H9 (cell line): ENCODE measurements around the gene RPL11. TPM values are rescaled to one million over a fixed set of nuclear protein-coding genes. Genes with fewer than 3 reads are reported as not detected.

Source experiments
- DNase-seq: peaks from one replicate; pipeline ENCODE4 v3.0.0-alpha.2; 2017
- H2AFZ ChIP-seq: one replicate; pipeline ENCODE4 v1.6.1; 2013; ENCODE audit warnings: mild to moderate bottlenecking, low read length, control low read depth, moderate library complexity
- H2AK5ac ChIP-seq: 2 replicates; pipeline ENCODE4 v1.6.1; 2013; ENCODE audit warnings: low read length, control low read depth, mixed read lengths; ENCODE audit not compliant: insufficient read length
- H2BK120ac ChIP-seq: one replicate; pipeline ENCODE4 v1.6.1; 2013; ENCODE audit warnings: low read depth, mild to moderate bottlenecking, low read length, control low read depth, inconsistent platforms; ENCODE audit not compliant: poor library complexity, severe bottlenecking
- H2BK12ac ChIP-seq: 2 replicates; pipeline ENCODE4 v1.6.1; 2013; ENCODE audit warnings: low read length, control low read depth, mixed read lengths, low read depth; ENCODE audit not compliant: insufficient read length
- H2BK15ac ChIP-seq: 2 replicates; pipeline ENCODE4 v1.6.1; 2013; ENCODE audit warnings: low read depth, low read length, control low read depth
- H2BK20ac ChIP-seq: one replicate; pipeline ENCODE4 v1.6.1; 2013; ENCODE audit warnings: low read depth, mild to moderate bottlenecking, low read length, control low read depth, inconsistent platforms; ENCODE audit not compliant: poor library complexity, severe bottlenecking
- H2BK5ac ChIP-seq: 2 replicates; pipeline ENCODE4 v1.6.1; 2013; ENCODE audit warnings: low read length, control low read depth, mixed read lengths; ENCODE audit not compliant: insufficient read length
- H3K14ac ChIP-seq: 2 replicates; pipeline ENCODE4 v1.6.1; 2013; ENCODE audit warnings: low read length, control low read depth; ENCODE audit not compliant: insufficient read depth
- H3K18ac ChIP-seq: 2 replicates; pipeline ENCODE4 v1.6.1; 2013; ENCODE audit warnings: low read depth, mild to moderate bottlenecking, mixed read lengths, low read length, control low read depth; ENCODE audit not compliant: insufficient read length
- H3K23ac ChIP-seq: 2 replicates; pipeline ENCODE4 v1.6.1; 2013; ENCODE audit warnings: low read length, control low read depth, mixed read lengths, low read depth; ENCODE audit not compliant: insufficient read length
- H3K23me2 ChIP-seq: 2 replicates; pipeline ENCODE4 v1.6.1; 2013; ENCODE audit warnings: low read depth, mild to moderate bottlenecking, mixed read lengths, low read length, control low read depth; ENCODE audit not compliant: insufficient read length, poor library complexity, severe bottlenecking
- H3K27ac ChIP-seq: 2 replicates; pipeline ENCODE4 v1.5.1; 2013; ENCODE audit warnings: low read length, control low read depth, mixed read lengths, low read depth; ENCODE audit not compliant: insufficient read length
- H3K27me3 ChIP-seq: 2 replicates; pipeline ENCODE4 v1.6.1; 2013; ENCODE audit warnings: low read length, control low read depth, inconsistent platforms; ENCODE audit not compliant: insufficient read depth
- H3K4ac ChIP-seq: 2 replicates; pipeline ENCODE4 v1.6.1; 2013; ENCODE audit warnings: low read depth, mild to moderate bottlenecking, control low read depth, inconsistent platforms, low read length, moderate library complexity
- H3K4me1 ChIP-seq: 2 replicates; pipeline ENCODE4 v1.6.1; 2013; ENCODE audit warnings: low read length, control low read depth, inconsistent platforms; ENCODE audit not compliant: insufficient read depth
- H3K4me2 ChIP-seq: 2 replicates; pipeline ENCODE4 v1.6.1; 2013; ENCODE audit warnings: low read length, control low read depth, mixed read lengths; ENCODE audit not compliant: insufficient read length, insufficient read depth
- H3K56ac ChIP-seq: 2 replicates; pipeline ENCODE4 v1.6.1; 2013; ENCODE audit warnings: low read depth, mild to moderate bottlenecking, mixed read lengths, low read length, control low read depth; ENCODE audit not compliant: insufficient read length
- H3K79me1 ChIP-seq: 2 replicates; pipeline ENCODE4 v1.6.1; 2013; ENCODE audit warnings: low read depth, mild to moderate bottlenecking, moderate library complexity, low read length, control low read depth, inconsistent platforms; ENCODE audit not compliant: insufficient read depth, poor library complexity, severe bottlenecking
- H3K79me2 ChIP-seq: 2 replicates; pipeline ENCODE4 v1.6.1; 2013; ENCODE audit warnings: low read length, control low read depth, inconsistent platforms; ENCODE audit not compliant: insufficient read depth
- H3K9ac ChIP-seq: 2 replicates; pipeline ENCODE4 v1.6.1; 2013; ENCODE audit warnings: low read length, control low read depth, mixed read lengths; ENCODE audit not compliant: insufficient read length; ENCODE audit errors: extremely low read depth
- H3K9me3 ChIP-seq: one replicate; pipeline ENCODE4 v1.6.1; 2013; ENCODE audit warnings: low read depth, low read length, inconsistent platforms; ENCODE audit not compliant: control insufficient read depth
- H3T11ph ChIP-seq: one replicate; pipeline ENCODE4 v1.6.1; 2013; ENCODE audit warnings: mild to moderate bottlenecking, low read length, control low read depth, inconsistent platforms
- H4K20me1 ChIP-seq: one replicate; pipeline ENCODE4 v1.6.1; 2013; ENCODE audit not compliant: control insufficient read depth, insufficient read length, insufficient read depth
- H4K5ac ChIP-seq: 2 replicates; pipeline ENCODE4 v1.6.1; 2013; ENCODE audit warnings: low read depth, mild to moderate bottlenecking, mixed read lengths, low read length, control low read depth; ENCODE audit not compliant: insufficient read length
- H4K8ac ChIP-seq: replicated peaks from 2 replicates; pipeline ENCODE4 v1.6.1; 2013; ENCODE audit warnings: low read length, control low read depth, mixed read lengths, low read depth; ENCODE audit not compliant: insufficient read length
- H4K91ac ChIP-seq: 2 replicates; pipeline ENCODE4 v1.6.1; 2013; ENCODE audit warnings: low read depth, mild to moderate bottlenecking, moderate library complexity, mixed read lengths, low read length, control low read depth; ENCODE audit not compliant: insufficient read length
- H3K27ac Mint-ChIP-seq, 3 experiments: 2 replicates in 2 of 3; 3 replicates in 1 of 3; pipeline ENCODE4 v1.8.0; 2020 to 2021; ENCODE audit warnings: mixed read lengths in 3 of 3, mild to moderate bottlenecking in 1 of 3, moderate library complexity in 1 of 3
- H3K27me3 Mint-ChIP-seq: 2 replicates; pipeline ENCODE4 v1.8.0; 2021; ENCODE audit warnings: low read depth, mild to moderate bottlenecking, moderate library complexity, mixed read lengths
- H3K36me3 Mint-ChIP-seq, 3 experiments: 2 replicates in 2 of 3; 3 replicates in 1 of 3; pipeline ENCODE4 v1.8.0; 2020 to 2021; ENCODE audit warnings: low read depth in 3 of 3, mixed read lengths in 3 of 3; ENCODE audit not compliant: insufficient read depth in 1 of 3
- H3K4me1 Mint-ChIP-seq, 2 experiments: 2 replicates each; pipeline ENCODE4 v1.8.0; 2020; ENCODE audit warnings: mixed read lengths in 2 of 2
- H3K4me3 Mint-ChIP-seq, 2 experiments: 2 replicates in 1 of 2; 3 replicates in 1 of 2; pipeline ENCODE4 v1.8.0; 2020 to 2021; ENCODE audit warnings: mild to moderate bottlenecking in 2 of 2, mixed read lengths in 2 of 2, moderate library complexity in 1 of 2
- H3K9me3 Mint-ChIP-seq, 2 experiments: 2 replicates in 1 of 2; 3 replicates in 1 of 2; pipeline ENCODE4 v1.8.0; 2020; ENCODE audit warnings: mild to moderate bottlenecking in 2 of 2, mixed read lengths in 2 of 2, moderate library complexity in 1 of 2
- WGBS: extraction: QIAGEN DNeasy Blood & Tissue Kit; methylation state at CpG from one replicate; pipeline ENCODE4 v1.1.7; 2013; ENCODE audit warnings: missing lambda C conversion rate, low lambda C conversion rate, mixed read lengths; ENCODE audit not compliant: insufficient read length; ENCODE audit errors: extremely low coverage; 5-methylcytosine and 5-hydroxymethylcytosine counted together
- total RNA-seq: library from RNA; stranded (reverse); gene quantifications from 2 replicates; pipeline ENCODE4 v1.2.1, GENCODE V29; 2021
- TF ChIP-seq, protein P1 (sequence below): fragments of 200-600 bp; sonication (generic); conservative IDR thresholded peaks from 3 replicates; pipeline ENCODE4 v1.8.0; 2021; ENCODE audit warnings: antibody characterized with exemption, mild to moderate bottlenecking

Gene RPL11
- total RNA-seq, 1 experiment from 2014 or later = 1,618 TPM

DNA sequence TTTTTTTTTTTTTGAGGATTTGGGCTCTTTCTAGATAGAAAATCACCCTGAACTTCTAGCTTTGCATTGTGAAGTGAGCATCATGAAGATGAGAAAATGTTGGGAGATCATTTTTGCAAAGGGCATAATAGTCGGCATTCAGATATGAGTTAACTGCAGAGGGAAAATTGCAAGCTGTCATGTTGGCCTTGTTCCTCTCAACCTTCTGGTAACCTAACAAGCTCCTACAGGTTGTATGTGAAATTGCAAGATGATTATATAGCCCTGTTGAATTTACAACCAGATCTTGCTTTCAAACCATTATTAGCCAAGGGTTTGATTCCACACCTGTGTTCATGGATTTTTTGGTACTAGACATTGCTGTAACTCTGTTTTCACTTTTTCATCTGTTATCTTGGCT is 53.9 kb downstream of the RPL11 start:
- H4K20me1 ChIP-seq = no peaks in the 10 kb centered on the region
- H4K8ac ChIP-seq = no peak overlapping the region
- H3K23me2 ChIP-seq = peaks cover 13% of the 10 kb centered on the region
- no peaks in the 10 kb centered on the region for H3K79me1 ChIP-seq
- H2BK20ac ChIP-seq = no peak overlapping the region
- DNase-seq = no peak
- peaks cover 21% of the 10 kb centered on the region for H3K79me2 ChIP-seq
- no peak overlapping the region for H3K18ac ChIP-seq
- H3K9me3 ChIP-seq = no peaks in the 10 kb centered on the region
- peaks cover 18 to 19% of the 10 kb centered on the region in 2 experiments for H3K4me1 Mint-ChIP-seq
- H3K4me1 ChIP-seq = no peaks in the 10 kb centered on the region
- H3K4ac ChIP-seq = no peak overlapping the region
- H3K14ac ChIP-seq = no peak overlapping the region
- H2AK5ac ChIP-seq = no peak overlapping the region
- TF ChIP-seq, protein P1, sequence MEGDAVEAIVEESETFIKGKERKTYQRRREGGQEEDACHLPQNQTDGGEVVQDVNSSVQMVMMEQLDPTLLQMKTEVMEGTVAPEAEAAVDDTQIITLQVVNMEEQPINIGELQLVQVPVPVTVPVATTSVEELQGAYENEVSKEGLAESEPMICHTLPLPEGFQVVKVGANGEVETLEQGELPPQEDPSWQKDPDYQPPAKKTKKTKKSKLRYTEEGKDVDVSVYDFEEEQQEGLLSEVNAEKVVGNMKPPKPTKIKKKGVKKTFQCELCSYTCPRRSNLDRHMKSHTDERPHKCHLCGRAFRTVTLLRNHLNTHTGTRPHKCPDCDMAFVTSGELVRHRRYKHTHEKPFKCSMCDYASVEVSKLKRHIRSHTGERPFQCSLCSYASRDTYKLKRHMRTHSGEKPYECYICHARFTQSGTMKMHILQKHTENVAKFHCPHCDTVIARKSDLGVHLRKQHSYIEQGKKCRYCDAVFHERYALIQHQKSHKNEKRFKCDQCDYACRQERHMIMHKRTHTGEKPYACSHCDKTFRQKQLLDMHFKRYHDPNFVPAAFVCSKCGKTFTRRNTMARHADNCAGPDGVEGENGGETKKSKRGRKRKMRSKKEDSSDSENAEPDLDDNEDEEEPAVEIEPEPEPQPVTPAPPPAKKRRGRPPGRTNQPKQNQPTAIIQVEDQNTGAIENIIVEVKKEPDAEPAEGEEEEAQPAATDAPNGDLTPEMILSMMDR = peak; percentile 50
- no peaks in the 10 kb centered on the region for H3K27me3 ChIP-seq
- H3K9me3 Mint-ChIP-seq = no peaks in the 10 kb centered on the region; a peak in 1 of 5 replicates
- no peak overlapping the region for H2BK120ac ChIP-seq
- H3K27ac ChIP-seq = no peak overlapping the region
- H3K56ac ChIP-seq = no peak overlapping the region
- H3K4me2 ChIP-seq = no peak overlapping the region
- H3K27me3 Mint-ChIP-seq = no peaks in the 10 kb centered on the region; the same call in 1 of the 2 replicates
- no peak overlapping the region for H2BK15ac ChIP-seq
- H3K27ac Mint-ChIP-seq = no peak overlapping the region; a peak in 1 of 7 replicates
- no peak overlapping the region for H3T11ph ChIP-seq
- no peak overlapping the region for H4K5ac ChIP-seq
- no peak overlapping the region for H2BK5ac ChIP-seq
- H3K36me3 Mint-ChIP-seq = peaks cover 9 to 25% (median 17%) of the 10 kb centered on the region in 3 experiments; a peak in 6 of 7 replicates
- peak overlapping the region in 1 of 2 experiments; percentile 92; a peak in 4 of 5 replicates for H3K4me3 Mint-ChIP-seq
- H3K9ac ChIP-seq = no peak overlapping the region
- no peak overlapping the region for H3K23ac ChIP-seq
- no peak overlapping the region for H2AFZ ChIP-seq
- no peak overlapping the region for H4K91ac ChIP-seq
- no CpG with 5 or more reads among the region's 1 CpG for WGBS
- no peak overlapping the region for H2BK12ac ChIP-seq

Other genes starting within 250 kb of the RPL11 start
- 25.9 and 26.7 TPM in 2 replicates for gene ASAP3, start 207.6 kb upstream of the RPL11 start, total RNA-seq
- gene E2F2, start 160.6 kb upstream of the RPL11 start, total RNA-seq = 5.1 TPM in 2 replicates
- 113 and 119 TPM in 2 replicates for gene ID3, start 132.3 kb upstream of the RPL11 start, total RNA-seq
- 66.2 and 69.0 TPM in 2 replicates for gene ELOA, start 51.7 kb downstream of the RPL11 start, total RNA-seq
- gene PITHD1, start 86.6 kb downstream of the RPL11 start, total RNA-seq = 91.2 and 92.0 TPM in 2 replicates
- gene LYPLA2, start 99.3 kb downstream of the RPL11 start, total RNA-seq = 118 and 125 TPM in 2 replicates
- gene GALE, start 108.9 kb downstream of the RPL11 start, total RNA-seq = 35.1 and 36.0 TPM in 2 replicates
- 14.0 and 15.9 TPM in 2 replicates for gene HMGCL, start 133.6 kb downstream of the RPL11 start, total RNA-seq
- gene FUCA1, start 176.5 kb downstream of the RPL11 start, total RNA-seq = 9.1 and 9.4 TPM in 2 replicates
- not detected in 2 replicates for gene CNR2, start 221.6 kb downstream of the RPL11 start, total RNA-seq